Endothelial cell of umbilical vein (primary cell): ENCODE results near the gene KAZN. TPM values are rescaled to one million over a fixed set of nuclear protein-coding genes. Genes with fewer than 3 reads are reported as not detected.

ENCODE experiments used
- BruUV-seq: library from RNA; stranded (reverse); fragments of 400-500 nt; replicated peaks from 2 replicates; lab custom pipeline; 2021; lab: Mats Ljungman, UMichigan
- CTCF ChIA-PET: fragments of 300-600, 350-600 bp; sonication (Branson Sonifier 250); formaldehyde crosslinking; loops from one replicate; lab custom pipeline; 2021; ENCODE audit warnings: antibody characterized with exemption, inconsistent platforms; lab: Charles Lee
- POLR2A ChIA-PET: fragments of 300-600, 350-600 bp; sonication (Branson Sonifier 250); formaldehyde crosslinking; loops from one replicate; lab custom pipeline; 2021; ENCODE audit warnings: antibody characterized with exemption, inconsistent platforms; lab: Charles Lee
- DNase-seq: peaks from one replicate; pipeline ENCODE4 v3.0.0-alpha.2; 2011; ENCODE audit warnings: low read depth, low spot score
- FAIRE-seq: peaks from 2 replicates; lab custom pipeline; 2011; peaks lifted over from hg19 to GRCh38; lab: Jason Lieb, UNC
- H2AFZ ChIP-seq: 2 replicates; pipeline ENCODE4 v1.6.0; 2012; ENCODE audit warnings: low read depth, low read length, control low read depth, inconsistent platforms
- H3K27ac ChIP-seq: 2 replicates; pipeline ENCODE4 v1.5.1; 2011; ENCODE audit warnings: low read depth, mild to moderate bottlenecking, control low read depth, low read length, moderate library complexity; ENCODE audit not compliant: insufficient read depth
- H3K27me3 ChIP-seq, 2 experiments: 2 replicates each; pipeline versions ENCODE4 v1.6.0 to v1.6.1; 2011; ENCODE audit warnings: low read length in 2 of 2, mixed read lengths in 1 of 2; ENCODE audit not compliant: control insufficient read depth in 2 of 2, insufficient read depth in 2 of 2
- H3K36me3 ChIP-seq, 2 experiments: 2 replicates in 1 of 2; 3 replicates in 1 of 2; pipeline ENCODE4 v1.5.1; 2011; ENCODE audit warnings: low read length in 2 of 2, mild to moderate bottlenecking in 1 of 2, moderate library complexity in 1 of 2; ENCODE audit not compliant: control insufficient read depth in 2 of 2, insufficient read depth in 2 of 2; ENCODE audit errors: extremely low read depth in 1 of 2
- H3K4me1 ChIP-seq: 3 replicates; pipeline ENCODE4 v1.5.1; 2011; ENCODE audit warnings: mild to moderate bottlenecking, low read length; ENCODE audit not compliant: control insufficient read depth, insufficient read depth; ENCODE audit errors: extremely low read depth
- H3K4me2 ChIP-seq: 2 replicates; pipeline ENCODE4 v1.6.1; 2011; ENCODE audit warnings: low read length, control low read depth, mixed read lengths; ENCODE audit not compliant: insufficient read depth
- H3K4me3 ChIP-seq, 3 experiments: fragments of 200-600 bp in 1 of 3; sonication (generic), shearing (Covaris generic) in 1 of 3; replicated peaks in 1 of 3; 2 replicates each; pipeline ENCODE4 v1.5.1; 2011 to 2016; ENCODE audit warnings: control low read depth in 3 of 3, low read length in 3 of 3, mild to moderate bottlenecking in 2 of 3, inconsistent platforms in 1 of 3, low read depth in 1 of 3, moderate library complexity in 1 of 3; ENCODE audit not compliant: insufficient read depth in 1 of 3
- H3K79me2 ChIP-seq: 2 replicates; pipeline ENCODE4 v1.6.0; 2012; ENCODE audit warnings: low read length, inconsistent platforms; ENCODE audit not compliant: control insufficient read depth, insufficient read depth
- H3K9ac ChIP-seq: replicated peaks from 2 replicates; pipeline ENCODE3; 2011; ENCODE audit warnings: low read length, control low read depth; ENCODE audit not compliant: insufficient read depth; ENCODE audit errors: extremely low read depth
- H3K9me1 ChIP-seq: replicated peaks from 3 replicates; pipeline ENCODE4 v1.6.0; 2011; ENCODE audit warnings: mild to moderate bottlenecking, low read length; ENCODE audit not compliant: control insufficient read depth, insufficient read depth; ENCODE audit errors: extremely low read depth
- H3K9me3 ChIP-seq: replicated peaks from 2 replicates; pipeline ENCODE4 v1.5.1; 2012; ENCODE audit warnings: low read length, inconsistent platforms; ENCODE audit not compliant: control insufficient read depth, insufficient read depth
- H4K20me1 ChIP-seq: replicated peaks from 2 replicates; pipeline ENCODE3; 2011; ENCODE audit warnings: mild to moderate bottlenecking, low read length; ENCODE audit not compliant: control insufficient read depth, insufficient read depth; ENCODE audit errors: extremely low read depth
- CTCF ChIP-seq, 2 donors: IDR thresholded peaks; 1 replicate in 1 of 2; 2 replicates in 1 of 2; pipeline ENCODE4 v1.5.1; 2011; ENCODE audit warnings: low read length in 2 of 2, mild to moderate bottlenecking in 2 of 2, moderate library complexity in 2 of 2, control low read depth in 1 of 2, inconsistent platforms in 1 of 2, low read depth in 1 of 2; ENCODE audit not compliant: insufficient read depth in 1 of 2; ENCODE audit errors: extremely low read depth in 1 of 2
- FOS ChIP-seq: IDR thresholded peaks from 2 replicates; pipeline ENCODE4 v1.6.1; 2011; ENCODE audit warnings: mild to moderate bottlenecking, low read length, moderate library complexity, borderline replicate concordance; ENCODE audit not compliant: insufficient read depth
- GATA2 ChIP-seq: IDR thresholded peaks from 2 replicates; pipeline ENCODE4 v1.7.0; 2011; ENCODE audit warnings: low read depth, mild to moderate bottlenecking, moderate library complexity, mixed read lengths, low read length; ENCODE audit not compliant: insufficient read length, insufficient read depth
- MAX ChIP-seq: IDR thresholded peaks from 2 replicates; pipeline ENCODE4 v1.6.1; 2011; ENCODE audit not compliant: insufficient read depth, insufficient read length
- dilution Hi-C: fragments of 300-500 bp; cut with MboI; formaldehyde crosslinking; loops from one replicate; pipeline ENCODE4 v1.15.0; 2019; ENCODE audit warnings: low sequenced_read_pairs; ENCODE audit not compliant: extremely low pct_ligation_motif_present
- intact Hi-C: fragments of 100-400 bp; cut with micrococcal nuclease; formaldehyde crosslinking; loops from one replicate; pipeline ENCODE4 v1.10.0; 2022
- polyA plus RNA-seq, 4 experiments: library from polyadenylated mRNA; depleted of rRNA in 3 of 4; stranded (reverse) in 3 of 4; unstranded in 1 of 4; fragments of >200 nt; gene quantifications; 2 replicates each; pipeline versions ENCODE4 v1.2.1 to v1.2.3, GENCODE V29; 2011 to 2012; ENCODE audit warnings: missing spikeins in 1 of 4
- total RNA-seq: library from RNA; stranded (reverse); gene quantifications from 2 replicates; pipeline ENCODE4 v1.2.3, GENCODE V29; 2021

The KAZN gene
- total and polyA plus RNA-seq, 2 donors (not counting 3 experiments of a cell fraction or from before 2014, with no cell fraction given) = 1.6 to 5.8 TPM

GRCh38 chr1:14648896-14649855 lies 50.7 kb downstream of the KAZN start:
- Histone ChIP-seq H4K20me1 (no peaks in the 10 kb centered on the region), H3K36me3 (no peaks in the 10 kb centered on the region), H2AFZ (no peak overlapping the region), H3K9me1 (no peaks in the 10 kb centered on the region), H3K9me3 (peaks cover 1% of the 10 kb centered on the region), H3K4me1 (no peaks in the 10 kb centered on the region), H3K4me3 (no peak overlapping the region), H3K27me3 (no peaks in the 10 kb centered on the region), H3K79me2 (no peaks in the 10 kb centered on the region), H3K9ac (no peak overlapping the region), H3K27ac (no peak overlapping the region), H3K4me2 (no peak overlapping the region)
- no peak for TF ChIP-seq MAX
- TF ChIP-seq CTCF (IDR thresholded peaks at IDR 0.05; ENCODE audit: extremely low read depth in 1 of 2, insufficient read depth in 1 of 2, low read depth in 1 of 2, low read length in 2 of 2) = no peak
- no peak for TF ChIP-seq GATA2
- no peak for TF ChIP-seq FOS
- no TSS peak for BruUV-seq
- intact Hi-C loops = no loop called here
- POLR2A ChIA-PET = no interaction called here
- dilution Hi-C loops = no loop called here
- no peak for DNase-seq
- CTCF ChIA-PET = no interaction called here
- FAIRE-seq = no peak
